OCI-LY1 (cell line): ENCODE data around the gene MARS1.
A peak's percentile ranks its signal among the peaks of the same experiment; 100 is the strongest.

Source experiments
- H2AFZ ChIP-seq: fragments of 200-600 bp; sonication (generic), shearing (Covaris generic); 2 replicates; pipeline ENCODE4 v1.6.0; 2014; ENCODE audit warnings: antibody characterized with exemption, mild to moderate bottlenecking, low read length
- H3F3A ChIP-seq: fragments of 200-600 bp; sonication (generic), shearing (Covaris generic); 2 replicates; pipeline ENCODE4 v1.6.0; 2014; ENCODE audit warnings: mild to moderate bottlenecking, antibody characterized with exemption, low read length, moderate library complexity; ENCODE audit not compliant: insufficient read depth
- H3K27ac ChIP-seq: fragments of 200-600 bp; sonication (generic); 2 replicates; pipeline ENCODE4 v1.5.1; 2014; ENCODE audit warnings: low read length, mixed run types, mild to moderate bottlenecking, low read depth; ENCODE audit not compliant: poor library complexity, severe bottlenecking
- H3K27me3 ChIP-seq: fragments of 200-600 bp; sonication (generic); 2 replicates; pipeline ENCODE4 v1.6.0; 2014; ENCODE audit warnings: antibody characterized with exemption, mild to moderate bottlenecking, low read length, moderate library complexity; ENCODE audit not compliant: insufficient read depth
- H3K36me3 ChIP-seq: fragments of 200-600 bp; sonication (generic); 2 replicates; pipeline ENCODE4 v1.6.1; 2014; ENCODE audit warnings: mild to moderate bottlenecking, antibody characterized with exemption, low read length, moderate library complexity, mixed read lengths; ENCODE audit not compliant: insufficient read depth
- H3K4me1 ChIP-seq: fragments of 200-600 bp; sonication (generic); 2 replicates; pipeline ENCODE4 v1.5.1; 2014; ENCODE audit warnings: mild to moderate bottlenecking, low read length, moderate library complexity; ENCODE audit not compliant: insufficient read depth, severe bottlenecking
- H3K4me2 ChIP-seq: fragments of 200-600 bp; sonication (generic), shearing (Covaris generic); 2 replicates; pipeline ENCODE4 v1.6.1; 2014; ENCODE audit warnings: low read length
- H3K4me3 ChIP-seq: fragments of 200-600 bp; sonication (generic); 2 replicates; pipeline ENCODE4 v1.5.1; 2014; ENCODE audit warnings: low read length, low read depth, mild to moderate bottlenecking, mixed read lengths; ENCODE audit not compliant: poor library complexity, severe bottlenecking
- H3K79me2 ChIP-seq: fragments of 200-600 bp; shearing (Covaris generic); 2 replicates; pipeline ENCODE4 v1.6.1; 2016; ENCODE audit warnings: mixed run types, low read length, mixed read lengths; ENCODE audit not compliant: insufficient read depth
- H3K9ac ChIP-seq: fragments of 200-600 bp; sonication (generic), shearing (Covaris generic); 2 replicates; pipeline ENCODE4 v1.6.1; 2014; ENCODE audit warnings: mild to moderate bottlenecking, low read length, mixed read lengths
- H3K9me2 ChIP-seq: fragments of 200-600 bp; sonication (generic), shearing (Covaris generic); 2 replicates; pipeline ENCODE4 v1.6.1; 2014; ENCODE audit warnings: low read depth, mild to moderate bottlenecking, low read length, mixed read lengths
- H3K9me3 ChIP-seq: fragments of 200-600 bp; shearing (Covaris generic); 2 replicates; pipeline ENCODE4 v1.6.1; 2014; ENCODE audit warnings: low read length, mixed read lengths
- H4K20me1 ChIP-seq: fragments of 200-600 bp; sonication (generic), shearing (Covaris generic); 2 replicates; pipeline ENCODE4 v1.6.0; 2016; ENCODE audit warnings: mild to moderate bottlenecking, low read length; ENCODE audit not compliant: insufficient read depth
- CTCF ChIP-seq: fragments of 200-600 bp; sonication (generic), shearing (Covaris generic); IDR thresholded peaks from 2 replicates; pipeline ENCODE4 v1.5.1; 2017; ENCODE audit warnings: mild to moderate bottlenecking, antibody characterized with exemption, low read length, moderate library complexity, mixed read lengths
- EZH2 ChIP-seq: fragments of 200-600 bp; sonication (generic), shearing (Covaris generic); IDR thresholded peaks from 2 replicates; pipeline ENCODE4 v1.8.0; 2017; ENCODE audit warnings: borderline replicate concordance, mixed run types, mild to moderate bottlenecking, antibody characterized with exemption, low read length, moderate library complexity, mixed read lengths

MARS1 gene

GRCh38 chr12:57520053-57520818 lies 32.4 kb downstream of the MARS1 start, which contains the start of gene DDIT3:
Gene DDIT3, minus strand, starts transcription at chr12:57520514. Its CDS starts 3,108 bp downstream, at chr12:57517406.
- no peak within 1 kb of the TSS for H2AFZ ChIP-seq
- no peaks in the 10 kb centered on the region for H4K20me1 ChIP-seq
- TF ChIP-seq CTCF (no peak; the same call in 1 of the 2 replicates), EZH2 (no peak)
- peak within 1 kb of the TSS; percentile 99 for H3K27ac ChIP-seq
- H3K4me3 ChIP-seq = peak within 1 kb of the TSS; percentile 87
- peak within 1 kb of the TSS; percentile 91 for H3K9ac ChIP-seq
- H3K36me3 ChIP-seq = peaks cover 50% of the 10 kb centered on the region
- no peaks in the 10 kb centered on the region for H3K9me2 ChIP-seq
- H3K4me1 ChIP-seq = peaks cover 53% of the 10 kb centered on the region
- no peaks in the 10 kb centered on the region for H3K27me3 ChIP-seq
- peaks cover 11% of the 10 kb centered on the region for H3K79me2 ChIP-seq
- H3F3A ChIP-seq = 0 out of 2 replicates have a peak, but pooled peaks cover 10% of the 10 kb centered on the region
- H3K9me3 ChIP-seq = no peaks in the 10 kb centered on the region
- H3K4me2 ChIP-seq = peak within 1 kb of the TSS; percentile 87

- H3K9me2 ChIP-seq = no peaks in the 10 kb centered on the region
- peak overlapping the region; percentile 91 for H3K9ac ChIP-seq
- H3K9me3 ChIP-seq = no peaks in the 10 kb centered on the region
- no peaks in the 10 kb centered on the region for H3K27me3 ChIP-seq
- no peak for TF ChIP-seq CTCF
- peaks cover 11% of the 10 kb centered on the region for H3K79me2 ChIP-seq
- no peak overlapping the region for H2AFZ ChIP-seq
- peak overlapping the region; percentile 75 for H3K4me3 ChIP-seq
- H3K36me3 ChIP-seq = peaks cover 42% of the 10 kb centered on the region
- 0 out of 2 replicates have a peak, but pooled peaks cover 7% of the 10 kb centered on the region for H3F3A ChIP-seq
- peak overlapping the region; percentile 73 for H3K4me2 ChIP-seq
- H3K27ac ChIP-seq = peak overlapping the region; percentile 99
- no peaks in the 10 kb centered on the region for H4K20me1 ChIP-seq
- peaks cover 53% of the 10 kb centered on the region for H3K4me1 ChIP-seq
Observed at GRCh38 chr12:57521525-57522010, 33.7 kb downstream of the MARS1 start.

GRCh38 chr12:57522011-57522886 lies 34.4 kb downstream of the MARS1 start, which contains the start of gene MBD6:
Gene MBD6, plus strand, starts transcription at chr12:57522824. Its CDS starts 1,480 bp downstream, at chr12:57524304.
- Histone ChIP-seq H3K27ac (peak within 1 kb of the TSS; percentile 99), H3K9me3 (no peaks in the 10 kb centered on the region), H2AFZ (no peak within 1 kb of the TSS), H3K4me1 (peaks cover 53% of the 10 kb centered on the region), H3F3A (0 out of 2 replicates have a peak, but pooled peaks cover 7% of the 10 kb centered on the region), H3K9ac (peak within 1 kb of the TSS; percentile 91), H3K36me3 (peaks cover 42% of the 10 kb centered on the region), H3K4me3 (peak within 1 kb of the TSS; percentile 75), H3K27me3 (no peaks in the 10 kb centered on the region), H3K79me2 (peaks cover 11% of the 10 kb centered on the region), H3K4me2 (peak within 1 kb of the TSS; percentile 93), H3K9me2 (no peaks in the 10 kb centered on the region), H4K20me1 (no peaks in the 10 kb centered on the region)
- TF ChIP-seq CTCF (peak; percentile 29; the same call in 1 of the 2 replicates), EZH2 (no peak)
